ENCODE measurements around the gene TMEM132C.

TMEM132C gene

GRCh38 chr12:128325646-128326045 is 58.7 kb downstream of the TMEM132C start:
- no peak for TF ChIP-seq TCF12 (IDR thresholded peaks at IDR 0.05; ENCODE audit: low read depth)
- no peak for TF ChIP-seq EGR1 (IDR thresholded peaks at IDR 0.05)
- no peak for TF ChIP-seq EP300 (IDR thresholded peaks at IDR 0.05; ENCODE audit: borderline replicate concordance)
- no peak for TF ChIP-seq FOXM1 (IDR thresholded peaks at IDR 0.05; ENCODE audit: borderline replicate concordance, low read depth)
- TF ChIP-seq TAF1 (IDR thresholded peaks at IDR 0.05; ENCODE audit: low read depth) = no peak
- no peak for TF ChIP-seq NFIC (IDR thresholded peaks at IDR 0.05)
- TF ChIP-seq USF1 (IDR thresholded peaks at IDR 0.05) = no peak
- TF ChIP-seq MAX (IDR thresholded peaks at IDR 0.05) = no peak

- no peak for TF ChIP-seq USF1 (IDR thresholded peaks at IDR 0.05)
- no peak for TF ChIP-seq FOXM1 (IDR thresholded peaks at IDR 0.05; ENCODE audit: borderline replicate concordance, low read depth)
- no peak for TF ChIP-seq TAF1 (IDR thresholded peaks at IDR 0.05; ENCODE audit: low read depth)
- no peak for TF ChIP-seq CEBPB (IDR thresholded peaks at IDR 0.05)
- no peak for TF ChIP-seq YY1 (IDR thresholded peaks at IDR 0.05; ENCODE audit: low read depth)
- TF ChIP-seq MAX (IDR thresholded peaks at IDR 0.05) = no peak
- TF ChIP-seq TCF12 (IDR thresholded peaks at IDR 0.05; ENCODE audit: low read depth) = no peak
- no peak for TF ChIP-seq EP300 (IDR thresholded peaks at IDR 0.05; ENCODE audit: borderline replicate concordance)
Measured at GRCh38 chr12:128326406-128326805, 59.4 kb downstream of the TMEM132C start.

GRCh38 chr12:128328961-128329360 is 62.0 kb downstream of the TMEM132C start:
- TF ChIP-seq TEAD4 (IDR thresholded peaks at IDR 0.05) = no peak
- no peak for TF ChIP-seq USF1 (IDR thresholded peaks at IDR 0.05)
- TF ChIP-seq NFIC (IDR thresholded peaks at IDR 0.05) = no peak
- no peak for TF ChIP-seq YY1 (IDR thresholded peaks at IDR 0.05; ENCODE audit: low read depth)
- no peak for TF ChIP-seq TAF1 (IDR thresholded peaks at IDR 0.05; ENCODE audit: low read depth)
- TF ChIP-seq FOXM1 (IDR thresholded peaks at IDR 0.05; ENCODE audit: borderline replicate concordance, low read depth) = no peak

GRCh38 chr12:128336204-128337070 is 69.5 kb downstream of the TMEM132C start:
- no peak for TF ChIP-seq YY1 (IDR thresholded peaks at IDR 0.05; ENCODE audit: low read depth)
- TF ChIP-seq CREB1 (IDR thresholded peaks at IDR 0.05; ENCODE audit: low read depth) = no peak
- TF ChIP-seq EGR1 (IDR thresholded peaks at IDR 0.05) = no peak
- TF ChIP-seq NFIC (IDR thresholded peaks at IDR 0.05) = no peak

- TF ChIP-seq TEAD4 (IDR thresholded peaks at IDR 0.05) (no peak), EP300 (IDR thresholded peaks at IDR 0.05; ENCODE audit: borderline replicate concordance) (no peak), REST (IDR thresholded peaks at IDR 0.05; ENCODE audit: low read depth) (no peak), CREB1 (IDR thresholded peaks at IDR 0.05; ENCODE audit: low read depth) (no peak), MAX (IDR thresholded peaks at IDR 0.05) (no peak), YY1 (IDR thresholded peaks at IDR 0.05; ENCODE audit: low read depth) (no peak), CEBPB (IDR thresholded peaks at IDR 0.05) (no peak), USF1 (IDR thresholded peaks at IDR 0.05) (no peak), FOXM1 (IDR thresholded peaks at IDR 0.05; ENCODE audit: borderline replicate concordance, low read depth) (no peak), TCF12 (IDR thresholded peaks at IDR 0.05; ENCODE audit: low read depth) (no peak), ZBTB7A (IDR thresholded peaks at IDR 0.05; ENCODE audit: low read depth) (no peak), EGR1 (IDR thresholded peaks at IDR 0.05) (no peak), TAF1 (IDR thresholded peaks at IDR 0.05; ENCODE audit: low read depth) (no peak), NFIC (IDR thresholded peaks at IDR 0.05) (no peak), RAD21 (IDR thresholded peaks at IDR 0.05; ENCODE audit: low read depth) (no peak)
Measured at GRCh38 chr12:128337071-128337345, 70.0 kb downstream of the TMEM132C start.

- TF ChIP-seq TAF1 (IDR thresholded peaks at IDR 0.05; ENCODE audit: low read depth) (no peak), EGR1 (IDR thresholded peaks at IDR 0.05) (no peak), CEBPB (IDR thresholded peaks at IDR 0.05) (no peak), FOXM1 (IDR thresholded peaks at IDR 0.05; ENCODE audit: borderline replicate concordance, low read depth) (no peak), CREB1 (IDR thresholded peaks at IDR 0.05; ENCODE audit: low read depth) (no peak), EP300 (IDR thresholded peaks at IDR 0.05; ENCODE audit: borderline replicate concordance) (no peak), NFIC (IDR thresholded peaks at IDR 0.05) (no peak)
Measured at GRCh38 chr12:128337431-128338170, 70.6 kb downstream of the TMEM132C start.

Measured in Ishikawa (cell line).